Activated CD4-positive, CD25-positive, alpha-beta regulatory T cell (primary cell): ENCODE results near the gene OR56A3.
"Not testable (repeated sequence)": the region's sequence is repeated elsewhere in the genome, so short reads cannot be mapped to it uniquely, and the experiment has no call there.

Source experiments
- DNase-seq, 4 experiments: peaks; one replicate each; lab custom pipeline; 2025; lab: John Stamatoyannopoulos, UW

The OR56A3 gene, protein sequence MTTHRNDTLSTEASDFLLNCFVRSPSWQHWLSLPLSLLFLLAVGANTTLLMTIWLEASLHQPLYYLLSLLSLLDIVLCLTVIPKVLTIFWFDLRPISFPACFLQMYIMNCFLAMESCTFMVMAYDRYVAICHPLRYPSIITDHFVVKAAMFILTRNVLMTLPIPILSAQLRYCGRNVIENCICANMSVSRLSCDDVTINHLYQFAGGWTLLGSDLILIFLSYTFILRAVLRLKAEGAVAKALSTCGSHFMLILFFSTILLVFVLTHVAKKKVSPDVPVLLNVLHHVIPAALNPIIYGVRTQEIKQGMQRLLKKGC

DNA sequence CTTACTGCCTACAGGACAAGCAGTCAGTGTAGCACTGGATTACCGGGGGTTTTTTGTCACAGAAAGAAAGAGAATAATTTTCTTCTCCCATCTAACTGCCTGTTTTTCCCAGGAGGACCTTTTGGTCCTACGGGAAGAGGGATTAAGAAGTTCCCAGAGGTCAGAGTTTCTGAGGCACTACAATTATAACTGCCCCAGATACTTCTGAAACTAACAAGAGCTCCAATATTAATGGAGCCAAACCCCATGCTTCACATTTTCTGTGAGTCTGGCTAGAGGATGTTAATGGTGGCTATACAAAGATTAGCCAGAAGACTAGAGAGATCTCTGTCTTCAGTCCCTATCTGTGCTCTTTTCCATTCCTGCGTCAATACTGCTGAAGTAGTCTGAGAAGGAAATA, at the start of gene OR56A3:
TSS of gene OR56A3 (plus strand) at position 301 of the 400 bp plus-strand sequence. CDS start 5,096 bp downstream, outside the sequence.
- DNase-seq: no peak

DNA sequence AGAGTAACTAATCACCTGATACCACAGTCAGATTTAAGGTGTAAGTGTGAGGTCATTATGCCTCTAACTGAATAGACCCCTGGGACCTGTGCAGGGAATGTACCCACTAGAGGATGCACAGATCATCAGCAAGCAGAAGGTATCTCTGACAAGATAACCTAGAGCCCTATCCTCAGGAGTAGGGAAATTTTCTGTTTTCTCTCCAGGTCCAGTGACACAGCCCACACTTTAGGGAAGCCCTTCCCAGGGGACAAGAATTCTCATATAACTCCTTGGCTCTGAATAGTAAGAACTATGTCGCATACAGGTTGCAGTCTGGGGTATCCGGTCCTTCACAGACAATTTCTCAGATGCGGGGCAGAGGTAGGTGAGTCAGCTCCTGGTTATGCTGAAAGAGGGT, 49.1 kb upstream of the OR56A3 start, which contains the start of gene OR52E5:
TSS of gene OR52E5 (plus strand) at position 301 of the 400 bp plus-strand sequence. CDS start 7,569 bp downstream, outside the sequence.
- DNase-seq: no peak

DNA sequence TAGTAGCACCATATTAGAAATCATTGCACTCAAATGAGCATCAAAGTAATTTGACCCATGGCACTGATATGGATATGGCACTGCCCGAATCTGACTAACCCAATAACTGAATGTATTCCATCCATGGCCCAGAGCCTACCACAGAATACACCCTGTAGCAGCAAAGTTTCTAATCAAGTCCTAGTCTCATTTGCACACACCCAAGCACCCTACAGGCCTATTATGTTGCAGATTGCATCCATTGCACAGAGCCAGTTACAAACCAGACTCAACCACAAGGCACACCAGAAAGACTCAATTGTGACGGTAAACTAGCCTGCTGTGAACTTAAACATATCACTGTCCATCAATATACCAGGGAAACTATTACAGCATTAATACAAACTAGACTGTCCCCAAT, 42.5 kb upstream of the OR56A3 start:
- DNase-seq: no peak

DNA sequence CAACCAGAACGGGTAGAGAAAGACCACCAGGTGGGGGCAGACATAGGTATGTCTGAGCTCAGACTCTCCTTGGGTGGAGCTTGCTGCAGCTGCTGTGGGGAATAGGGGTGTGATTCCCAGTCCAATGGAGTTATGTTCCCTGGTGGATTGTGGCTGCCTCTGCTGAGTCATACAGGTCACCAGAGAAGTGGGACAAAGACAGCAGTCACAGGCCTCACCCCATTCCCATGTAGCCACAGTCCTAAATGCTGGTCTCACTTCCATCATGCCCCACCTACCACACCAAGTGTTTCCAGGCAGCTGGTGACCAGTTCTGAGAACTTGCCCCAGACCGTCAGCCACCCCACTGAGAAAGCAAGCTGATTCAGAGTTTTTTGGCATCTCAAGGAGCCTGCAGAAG, 31.5 kb upstream of the OR56A3 start:
- DNase-seq: no peak

DNA sequence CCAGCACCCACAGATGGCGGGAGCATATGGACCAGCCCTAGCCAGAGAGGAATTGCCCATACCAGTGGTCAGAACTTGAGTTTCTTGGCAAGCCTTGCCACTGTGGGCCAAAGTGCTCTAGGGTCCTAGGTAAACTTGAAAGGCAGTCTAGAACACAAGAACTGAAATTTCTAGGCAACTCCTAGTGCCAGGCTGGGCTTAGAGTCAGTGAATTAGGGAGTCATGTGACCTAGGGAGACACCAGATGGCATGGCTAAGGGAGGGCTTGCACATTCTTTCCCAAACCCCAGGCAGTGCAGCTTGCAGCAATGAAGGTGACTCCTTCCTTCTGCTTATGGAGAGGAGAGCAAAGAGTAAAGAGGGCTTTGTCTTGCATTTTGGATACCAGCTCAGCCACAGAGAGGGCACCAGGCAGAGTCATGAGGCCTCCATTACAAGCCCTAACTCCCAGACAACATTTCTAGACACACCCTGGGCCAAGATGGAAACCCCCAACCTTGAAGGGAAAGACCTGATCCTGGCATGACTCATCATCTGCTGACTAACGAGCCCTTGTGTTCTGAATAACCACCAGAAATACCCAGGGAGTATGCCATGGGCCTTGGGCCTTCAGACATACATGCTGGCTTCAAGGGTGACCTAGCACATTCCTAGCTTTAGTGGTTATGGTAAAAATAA, 19.2 kb upstream of the OR56A3 start:
- no peak for DNase-seq

DNA sequence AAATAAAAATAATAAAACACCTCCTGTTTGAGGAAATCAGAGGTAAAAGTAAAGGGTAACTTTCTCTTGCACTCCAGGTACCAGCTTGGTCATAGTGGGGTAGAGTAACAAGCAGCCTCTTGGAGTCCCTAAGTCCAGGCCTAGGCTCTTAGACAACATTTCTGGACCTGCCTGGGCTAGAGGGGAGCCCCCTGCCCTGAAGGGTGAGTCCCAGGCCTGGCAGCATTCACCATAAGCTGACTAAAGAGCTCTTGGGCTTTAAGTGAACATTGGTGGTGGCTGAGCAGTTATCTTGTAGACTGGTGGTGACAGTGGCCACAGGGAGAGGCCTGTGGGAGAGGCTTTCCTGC, 18.6 kb upstream of the OR56A3 start:
- no peak for DNase-seq

DNA sequence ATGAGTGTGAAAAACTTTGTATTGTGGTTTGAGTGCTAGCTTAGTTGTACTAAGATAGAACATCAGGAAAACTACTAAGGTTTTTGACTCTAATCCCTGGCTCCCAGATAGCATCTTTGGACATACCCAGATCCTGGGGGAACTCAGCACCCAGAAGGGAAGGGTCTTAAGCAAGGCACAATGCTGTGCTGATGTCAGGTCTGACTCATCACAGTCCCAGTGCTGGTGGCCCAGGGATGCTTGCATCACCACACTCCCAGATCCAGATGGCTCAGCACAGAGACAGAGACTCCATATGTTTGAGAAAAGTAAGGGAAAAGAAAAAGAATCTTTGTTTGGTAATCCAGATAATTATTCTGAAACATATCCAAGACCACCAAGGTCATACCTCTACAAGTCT, 18.3 kb upstream of the OR56A3 start:
- no peak for DNase-seq

DNA sequence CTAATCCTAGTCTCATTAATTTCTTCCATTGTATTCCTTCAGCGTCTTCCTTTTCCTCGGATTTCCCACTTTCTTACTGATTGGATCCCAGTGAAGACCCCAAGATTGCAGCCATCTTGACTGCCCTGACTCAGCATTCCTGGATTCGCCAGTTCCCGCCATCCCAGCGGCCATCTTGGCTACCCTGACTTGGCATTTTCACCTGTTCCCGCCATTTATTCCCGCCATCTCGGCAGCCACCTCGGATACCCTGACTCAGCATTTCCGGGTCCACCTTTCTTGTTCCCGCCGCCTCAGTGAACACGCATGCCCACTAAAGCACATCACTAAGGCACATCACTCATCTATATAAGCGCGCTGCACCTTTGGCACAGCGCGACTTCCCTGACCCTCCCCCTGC, 13.8 kb upstream of the OR56A3 start:
- no peak for DNase-seq

DNA sequence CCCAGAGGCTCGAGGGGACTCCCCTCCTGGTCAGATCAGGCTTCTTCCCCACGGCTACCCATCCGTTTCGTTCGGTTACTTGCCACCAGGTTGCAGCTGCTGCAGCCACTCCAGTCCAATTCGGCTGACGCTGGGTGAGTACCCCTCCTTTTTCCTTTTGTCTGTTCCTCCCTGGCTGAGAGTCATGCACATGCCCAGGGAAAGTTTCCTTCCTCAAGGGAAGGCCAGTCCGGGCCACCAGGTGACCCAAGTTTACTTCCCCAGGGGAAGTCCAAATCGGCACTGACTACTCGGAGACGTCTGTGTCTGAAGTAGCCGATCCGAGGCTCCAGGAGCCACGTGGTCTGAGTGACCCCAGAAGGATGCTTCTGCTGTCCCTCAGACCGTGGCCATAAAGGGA, 13.2 kb upstream of the OR56A3 start:
- no peak for DNase-seq

DNA sequence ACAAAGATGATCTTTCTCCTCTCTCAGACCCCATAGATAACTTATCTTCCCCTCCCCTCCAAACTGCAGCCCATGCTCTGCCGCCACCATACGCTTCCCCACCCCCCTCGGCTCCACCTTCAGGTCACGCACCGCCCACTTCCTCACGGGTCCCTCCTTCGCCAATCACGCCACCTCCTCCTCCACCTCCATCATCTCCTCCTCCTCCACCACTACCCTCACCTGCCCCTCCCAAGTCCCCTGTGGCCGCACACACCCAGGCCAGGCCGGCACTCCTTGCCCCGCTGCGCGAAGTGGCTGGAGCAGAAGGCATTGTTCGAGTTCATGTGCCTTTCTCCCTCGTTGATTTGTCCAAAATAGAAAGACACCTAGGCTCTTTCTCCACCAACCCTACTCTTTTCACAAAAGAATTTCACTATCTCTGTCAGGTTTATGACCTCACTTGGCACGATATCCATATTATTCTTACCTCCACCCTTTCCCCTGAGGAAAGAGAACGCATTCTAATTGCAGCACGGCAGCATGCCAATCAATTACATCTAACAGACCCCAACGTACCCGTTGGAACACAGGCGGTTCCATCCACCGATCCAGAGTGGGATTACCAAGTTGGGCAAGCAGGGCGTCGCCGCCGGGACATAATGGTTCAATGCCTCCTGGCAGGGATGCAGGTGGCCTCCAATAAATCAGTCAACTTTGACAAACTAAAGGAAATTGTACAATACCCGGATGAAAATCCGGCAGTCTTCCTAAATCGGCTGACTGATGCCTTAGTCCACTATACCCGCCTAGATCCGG, 12.3 kb upstream of the OR56A3 start:
- DNase-seq: no peak

DNA sequence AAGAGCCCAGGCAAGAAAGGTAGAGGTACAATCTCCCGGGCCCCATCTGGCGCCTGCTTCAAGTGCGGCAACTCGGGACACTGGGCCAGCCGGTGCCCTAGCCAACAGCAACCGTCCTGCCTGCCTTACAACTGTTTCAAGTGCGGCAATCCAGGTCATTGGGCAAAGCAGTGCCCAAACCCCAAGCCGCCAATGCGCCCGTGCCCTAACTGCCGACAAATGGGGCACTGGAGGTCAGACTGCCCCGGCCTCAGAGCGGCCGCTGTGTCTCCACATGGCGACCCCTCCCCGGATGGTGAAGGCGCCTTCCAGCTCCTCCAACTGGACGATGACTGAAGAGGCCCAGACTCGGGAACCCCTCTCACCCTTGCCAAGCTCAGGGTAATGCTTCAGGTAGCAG, 11.4 kb upstream of the OR56A3 start:
- no peak for DNase-seq

DNA sequence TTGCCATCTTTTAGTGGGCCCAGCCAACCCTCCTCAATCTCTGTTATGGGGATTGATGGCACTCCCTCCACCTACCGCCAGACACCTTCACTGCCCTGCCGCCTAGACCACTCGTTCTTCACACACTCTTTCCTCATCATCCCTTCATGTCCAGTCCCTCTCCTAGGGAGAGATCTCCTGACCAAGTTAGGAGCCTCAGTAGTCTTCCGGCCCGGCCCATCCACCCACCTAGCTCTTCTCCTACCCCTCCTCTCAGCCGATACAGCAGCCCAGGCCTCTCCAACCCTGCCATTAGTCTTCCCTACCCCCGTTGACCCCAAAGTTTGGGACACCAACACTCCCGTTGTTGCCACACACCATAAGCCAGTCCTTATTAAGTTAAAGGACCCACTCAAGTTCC, 11.0 kb upstream of the OR56A3 start:
- no peak for DNase-seq

DNA sequence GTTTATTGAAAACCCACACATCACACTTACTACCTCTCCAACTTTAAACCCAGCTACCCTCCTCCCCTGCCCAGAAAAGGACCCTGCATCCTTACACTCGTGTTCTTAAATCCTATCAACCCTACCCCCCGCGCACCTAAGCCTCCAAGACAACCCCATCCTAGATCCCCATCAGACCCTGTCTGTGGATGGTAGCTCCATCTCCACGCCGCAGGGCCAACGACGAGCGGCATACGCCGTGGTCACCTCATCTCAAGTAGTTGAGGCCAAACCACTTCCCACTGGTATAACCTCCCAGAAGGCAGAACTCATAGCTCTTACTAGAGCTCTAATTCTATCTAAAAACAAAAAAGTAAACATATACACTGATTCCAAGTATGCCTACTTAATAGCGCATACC, 9.4 kb upstream of the OR56A3 start:
- no peak for DNase-seq

DNA sequence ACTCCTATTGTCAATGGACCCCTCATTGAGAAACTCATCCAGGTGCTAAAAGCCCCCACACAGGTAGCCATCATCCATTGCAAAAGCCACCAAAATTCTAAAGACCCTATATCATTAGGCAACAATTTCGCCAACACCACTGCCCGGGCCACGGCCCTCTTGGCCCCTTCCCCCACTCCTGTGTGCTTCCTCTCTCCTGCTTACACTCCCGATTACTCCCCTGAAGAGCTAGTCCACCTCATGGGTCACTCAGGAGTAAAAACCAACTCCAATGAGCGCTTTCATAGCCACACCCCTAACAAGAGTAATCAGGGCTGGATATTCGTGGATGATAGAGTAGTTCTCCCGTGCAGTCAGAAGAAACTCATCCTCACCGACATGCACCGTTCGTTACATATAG, 8.9 kb upstream of the OR56A3 start:
- DNase-seq: no peak

DNA sequence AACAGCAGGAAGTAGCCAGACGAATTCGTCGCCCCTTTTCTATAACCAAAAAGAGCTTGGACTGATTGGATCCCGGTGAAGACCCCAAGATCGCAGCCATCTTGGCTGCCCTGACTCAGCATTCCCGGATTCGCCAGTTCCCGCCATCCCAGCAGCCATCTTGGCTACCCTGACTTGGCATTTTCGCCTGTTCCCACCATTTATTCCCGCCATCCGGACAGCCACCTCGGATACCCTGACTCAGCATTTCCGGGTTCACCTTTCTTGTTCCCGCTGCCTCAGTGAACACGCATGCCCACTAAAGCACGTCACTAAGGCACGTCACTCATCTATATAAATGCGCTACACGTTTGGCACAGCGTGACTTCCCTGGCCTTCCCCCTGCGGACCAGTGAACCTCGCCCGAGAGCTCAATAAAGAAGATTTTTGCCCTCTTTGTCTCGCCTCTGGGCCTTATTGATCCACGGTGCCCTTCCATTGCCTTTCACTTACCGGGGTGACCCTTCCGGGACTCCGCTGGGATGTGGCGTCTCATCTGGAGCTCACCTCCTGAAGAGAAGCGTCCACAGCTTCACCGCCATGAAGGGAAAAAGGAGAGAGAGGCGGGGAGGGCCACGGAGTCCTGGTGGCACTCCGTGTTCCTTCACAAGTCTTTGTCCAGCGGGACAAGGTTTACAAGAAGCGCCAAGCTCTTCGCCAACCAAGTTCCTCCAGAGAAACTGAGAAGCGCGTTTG, 4.0 kb upstream of the OR56A3 start:
- no peak for DNase-seq

DNA sequence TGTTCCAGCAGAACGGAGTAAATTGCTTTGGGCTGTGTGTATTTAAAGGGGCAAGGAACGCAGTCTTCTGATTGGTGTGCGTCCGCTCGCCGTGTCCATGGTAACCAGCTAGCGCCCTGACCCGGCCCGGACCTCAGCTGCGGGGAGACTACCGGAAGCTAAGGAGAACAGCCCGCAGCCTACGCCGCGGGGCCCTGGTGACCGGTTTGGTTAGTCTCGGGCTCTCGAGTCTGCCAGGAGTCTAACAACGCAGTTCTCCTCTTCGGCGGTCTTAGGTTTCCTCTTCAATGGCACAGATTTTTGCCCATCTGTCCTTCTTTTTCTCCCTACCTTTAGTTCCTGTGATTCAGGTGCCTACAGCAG, 3.5 kb upstream of the OR56A3 start:
- DNase-seq: no peak

DNA sequence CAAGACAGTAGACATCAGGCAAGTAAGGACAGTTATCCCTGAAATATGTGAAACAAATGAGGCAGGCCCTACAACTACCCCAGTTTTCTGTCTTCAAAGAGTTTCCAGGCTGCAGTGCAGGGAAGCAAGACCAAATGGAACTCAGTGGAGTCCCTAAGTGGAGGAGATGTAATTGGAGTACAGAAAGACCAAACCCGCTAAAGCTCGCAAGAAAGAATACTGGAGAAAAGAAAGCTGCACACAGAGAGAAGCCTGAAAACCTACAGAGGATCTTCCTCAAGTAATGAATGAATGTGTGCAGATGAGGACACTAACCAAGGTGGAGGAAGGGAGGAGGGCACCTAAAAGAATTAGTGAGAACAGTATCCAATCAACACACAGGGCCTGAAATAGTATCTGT, 1.3 kb upstream of the OR56A3 start:
- DNase-seq: no peak

DNA sequence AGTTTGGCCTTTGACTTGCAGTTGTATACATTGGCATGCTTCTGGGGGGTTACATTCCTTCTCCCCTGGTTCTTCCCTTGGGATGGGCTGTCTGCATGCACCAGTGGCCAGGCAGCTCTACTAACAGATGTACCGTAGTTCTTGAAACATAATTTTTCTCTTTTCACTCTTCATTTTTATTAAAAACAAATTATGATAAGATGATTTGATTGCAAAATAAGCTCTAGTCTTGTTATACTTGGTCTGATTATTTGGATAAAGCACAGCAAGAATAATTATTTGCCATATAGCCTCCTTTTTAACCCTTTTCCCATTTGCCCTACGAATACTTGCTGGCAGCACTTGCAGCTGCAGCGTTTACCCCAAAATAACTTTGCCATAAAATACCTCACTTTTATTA, 13.5 kb downstream of the OR56A3 start:
- DNase-seq: no peak

DNA sequence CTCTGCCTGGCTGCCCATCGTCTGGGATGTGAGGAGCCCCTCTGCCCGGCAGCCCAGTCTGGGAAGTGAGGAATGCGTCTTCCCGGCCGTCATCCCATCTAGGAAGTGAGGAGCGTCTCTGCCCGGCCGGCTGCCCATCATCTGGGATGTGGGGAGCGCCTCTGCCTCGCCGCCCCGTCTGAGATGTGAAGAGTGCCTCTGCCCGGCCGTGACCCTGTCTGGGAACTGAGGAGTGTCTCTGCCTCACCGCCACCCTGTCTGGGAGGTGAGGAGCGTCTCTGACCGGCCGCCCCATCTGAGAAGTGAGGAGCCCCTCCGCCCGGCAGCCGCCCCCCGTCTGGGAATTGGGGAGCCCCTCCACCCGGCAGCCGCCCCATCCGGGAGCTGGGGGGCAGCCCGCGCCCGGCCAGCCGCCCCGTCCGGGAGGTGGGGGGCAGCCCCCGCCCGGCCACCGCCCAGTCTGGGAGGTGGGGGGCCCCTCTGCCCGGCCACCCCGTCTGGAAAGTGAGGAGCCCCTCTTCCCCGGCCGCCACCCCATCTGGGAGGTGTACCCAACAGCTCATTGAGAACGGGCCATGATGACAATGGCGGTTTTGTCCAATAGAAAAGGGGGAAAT, 18.8 kb downstream of the OR56A3 start:
- not testable (repeated sequence) for DNase-seq

DNA sequence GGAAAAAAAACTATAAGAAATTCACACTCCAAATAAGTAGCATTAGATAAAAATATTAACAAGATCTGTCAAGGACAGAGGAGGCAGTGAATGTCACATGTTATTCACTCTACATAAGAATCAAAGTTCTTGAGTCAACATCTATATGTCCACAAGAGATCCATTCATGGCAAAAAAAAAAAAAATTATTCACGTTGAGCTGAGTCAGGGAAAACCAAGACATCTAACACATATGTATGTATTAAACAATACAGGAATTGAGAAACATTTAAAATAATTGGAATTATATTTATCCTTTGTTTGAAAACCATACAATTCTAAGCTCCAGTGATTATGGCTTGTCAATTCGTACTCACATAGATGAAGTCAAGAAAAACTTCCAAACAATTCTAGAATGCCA, 24.9 kb downstream of the OR56A3 start:
- no peak for DNase-seq

DNA sequence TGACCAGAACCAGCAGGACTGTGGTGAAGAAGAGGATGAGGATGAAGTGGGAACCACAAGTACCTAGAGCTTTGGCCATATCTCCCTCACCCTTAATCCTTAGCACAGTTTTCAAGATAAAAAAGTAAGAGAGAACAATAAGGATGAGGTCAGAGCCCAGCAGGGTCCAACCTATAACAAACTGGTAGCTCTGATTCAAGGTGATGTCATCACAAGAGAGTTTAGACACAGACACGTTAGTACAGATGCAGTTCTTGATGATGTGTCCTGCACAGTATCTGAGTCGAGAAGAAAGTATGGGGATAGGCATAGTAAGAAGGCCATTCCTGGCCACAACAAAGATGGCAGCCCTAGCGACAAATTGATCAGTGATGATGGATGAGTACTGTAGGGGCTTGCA, 25.7 kb downstream of the OR56A3 start:
- DNase-seq: no peak

DNA sequence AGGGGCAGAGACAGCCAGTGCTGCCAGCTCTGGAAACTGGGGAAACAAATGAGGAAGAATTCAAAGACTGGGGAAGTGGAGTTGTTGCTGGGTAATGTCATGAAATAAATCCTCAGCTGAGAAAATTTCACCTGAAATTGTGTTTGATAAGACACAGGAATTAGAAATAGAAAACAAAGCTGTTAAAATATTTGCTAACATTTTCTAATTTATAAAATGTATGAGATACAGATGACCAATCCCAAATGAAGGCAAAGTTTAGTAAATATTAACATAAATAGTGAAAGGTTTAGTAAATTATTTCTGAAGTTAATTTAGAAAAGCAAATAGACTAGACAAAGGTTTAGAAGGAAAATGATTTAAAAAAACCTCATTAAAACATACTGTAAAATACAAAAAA, 26.3 kb downstream of the OR56A3 start, which contains the start of gene OR56A5:
TSS of gene OR56A5 (minus strand) at position 101 of the 400 bp plus-strand sequence. CDS start at position 101, 0 bp downstream.
- DNase-seq: no peak
